Endothelial cell of umbilical vein (primary cell): ENCODE results near the gene EMD.

Experiments used
- EZH2 ChIP-seq: IDR thresholded peaks from 2 replicates; pipeline ENCODE4 v1.6.1; 2012; ENCODE audit warnings: borderline replicate concordance, low read depth, mild to moderate bottlenecking, moderate library complexity, low read length, inconsistent platforms; ENCODE audit not compliant: severe bottlenecking
- TF ChIP-seq, protein P1 (sequence below), 2 donors: IDR thresholded peaks; 1 replicate in 1 of 2; 2 replicates in 1 of 2; pipeline ENCODE4 v1.5.1; 2011; ENCODE audit warnings: low read length in 2 of 2, mild to moderate bottlenecking in 2 of 2, moderate library complexity in 2 of 2, control low read depth in 1 of 2, inconsistent platforms in 1 of 2, low read depth in 1 of 2; ENCODE audit not compliant: insufficient read depth in 1 of 2; ENCODE audit errors: extremely low read depth in 1 of 2

DNA sequence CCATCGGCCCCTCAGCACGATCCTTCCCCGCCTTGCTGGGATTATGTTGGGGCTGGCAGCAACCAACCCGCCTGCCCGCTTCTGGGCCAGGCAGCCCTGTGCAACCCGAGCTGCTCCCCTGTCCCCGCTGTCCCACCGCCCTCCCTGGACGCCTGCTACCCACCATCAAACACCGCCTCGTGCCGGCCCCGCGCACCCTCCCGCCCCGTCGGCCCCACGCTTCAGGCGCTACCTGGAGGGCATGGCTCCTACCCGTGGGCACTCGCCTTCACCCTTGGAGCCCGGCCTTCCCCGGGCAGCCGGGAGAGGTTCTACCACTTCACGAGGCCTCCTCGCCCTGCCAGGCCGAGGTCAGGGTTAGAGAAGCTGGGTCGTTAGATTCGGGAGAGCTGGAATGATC, 46.5 kb upstream of the EMD start:
- TF ChIP-seq, protein P1, sequence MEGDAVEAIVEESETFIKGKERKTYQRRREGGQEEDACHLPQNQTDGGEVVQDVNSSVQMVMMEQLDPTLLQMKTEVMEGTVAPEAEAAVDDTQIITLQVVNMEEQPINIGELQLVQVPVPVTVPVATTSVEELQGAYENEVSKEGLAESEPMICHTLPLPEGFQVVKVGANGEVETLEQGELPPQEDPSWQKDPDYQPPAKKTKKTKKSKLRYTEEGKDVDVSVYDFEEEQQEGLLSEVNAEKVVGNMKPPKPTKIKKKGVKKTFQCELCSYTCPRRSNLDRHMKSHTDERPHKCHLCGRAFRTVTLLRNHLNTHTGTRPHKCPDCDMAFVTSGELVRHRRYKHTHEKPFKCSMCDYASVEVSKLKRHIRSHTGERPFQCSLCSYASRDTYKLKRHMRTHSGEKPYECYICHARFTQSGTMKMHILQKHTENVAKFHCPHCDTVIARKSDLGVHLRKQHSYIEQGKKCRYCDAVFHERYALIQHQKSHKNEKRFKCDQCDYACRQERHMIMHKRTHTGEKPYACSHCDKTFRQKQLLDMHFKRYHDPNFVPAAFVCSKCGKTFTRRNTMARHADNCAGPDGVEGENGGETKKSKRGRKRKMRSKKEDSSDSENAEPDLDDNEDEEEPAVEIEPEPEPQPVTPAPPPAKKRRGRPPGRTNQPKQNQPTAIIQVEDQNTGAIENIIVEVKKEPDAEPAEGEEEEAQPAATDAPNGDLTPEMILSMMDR (IDR thresholded peaks at IDR 0.05; ENCODE audit: extremely low read depth in 1 of 2, insufficient read depth in 1 of 2, low read depth in 1 of 2, low read length in 2 of 2), result no peak
- no peak for TF ChIP-seq EZH2
